IMR-90 (cell line): ENCODE data around the gene NEXN. TPM values are rescaled to one million over a fixed set of nuclear protein-coding genes. Genes with fewer than 3 reads are reported as not detected.
A peak's percentile ranks its signal among the peaks of the same experiment; 100 is the strongest.

Source experiments
- ATAC-seq: fragments of 200-7000 bp; cut with Tn5 transposase; 2 replicates; pipeline ENCODE4 v1.9.1; 2020; ENCODE audit warnings: low read depth, mild to moderate bottlenecking, moderate library complexity
- BruUV-seq: library from RNA; stranded (reverse); fragments of 400-500 nt; replicated peaks from 2 replicates; lab custom pipeline; 2021; lab: Mats Ljungman, UMichigan
- CTCF ChIA-PET: fragments of 300-600 bp; formaldehyde crosslinking; extraction: SDS; loops from one replicate; lab custom pipeline; 2021; ENCODE audit warnings: antibody characterized with exemption; lab: Yijun Ruan, JAX
- POLR2A ChIA-PET: fragments of 300-600 bp; sonication (Branson Sonifier 250); formaldehyde crosslinking; loops from one replicate; lab custom pipeline; 2022; ENCODE audit warnings: antibody characterized with exemption; ENCODE audit not compliant: unreplicated experiment; lab: Charles Lee
- DNase-seq: peaks from one replicate; pipeline ENCODE4 v3.0.0; 2013
- H2AFZ ChIP-seq: replicated peaks from 2 replicates; pipeline ENCODE3; 2013; ENCODE audit warnings: low read length, mild to moderate bottlenecking; ENCODE audit not compliant: poor library complexity
- H2AK5ac ChIP-seq: 2 replicates; pipeline ENCODE4 v1.6.1; 2013; ENCODE audit warnings: low read depth, low read length, inconsistent platforms
- H2AK9ac ChIP-seq: replicated peaks from 2 replicates; pipeline ENCODE3; 2013; ENCODE audit warnings: mild to moderate bottlenecking, low read depth, low read length, moderate library complexity; ENCODE audit not compliant: poor library complexity
- H2BK120ac ChIP-seq: 2 replicates; pipeline ENCODE4 v1.6.1; 2013; ENCODE audit warnings: low read depth, low read length, inconsistent platforms
- H2BK15ac ChIP-seq: 3 replicates; pipeline ENCODE4 v1.6.1; 2013; ENCODE audit warnings: low read depth, low read length, inconsistent platforms
- H2BK20ac ChIP-seq: 2 replicates; pipeline ENCODE4 v1.6.1; 2013; ENCODE audit warnings: low read depth, mild to moderate bottlenecking, inconsistent platforms, low read length, moderate library complexity
- H2BK5ac ChIP-seq: 2 replicates; pipeline ENCODE4 v1.6.1; 2013; ENCODE audit warnings: mild to moderate bottlenecking, low read depth, low read length, inconsistent platforms; ENCODE audit not compliant: poor library complexity, severe bottlenecking
- H3K14ac ChIP-seq: replicated peaks from 2 replicates; pipeline ENCODE4 v1.6.1; 2013; ENCODE audit warnings: low read depth, low read length, inconsistent platforms
- H3K18ac ChIP-seq: 2 replicates; pipeline ENCODE4 v1.6.1; 2013; ENCODE audit warnings: low read depth, low read length, control low read depth
- H3K23ac ChIP-seq: 2 replicates; pipeline ENCODE4 v1.6.1; 2013; ENCODE audit warnings: low read depth, low read length, inconsistent platforms
- H3K27ac ChIP-seq: 2 replicates; pipeline ENCODE4 v1.5.1; 2013; ENCODE audit warnings: mild to moderate bottlenecking, control low read depth, low read length; ENCODE audit not compliant: insufficient read depth
- H3K27me3 ChIP-seq: 2 replicates; pipeline ENCODE4 v1.6.1; 2013; ENCODE audit warnings: low read length; ENCODE audit not compliant: control insufficient read depth, insufficient read depth
- H3K36me3 ChIP-seq: 2 replicates; pipeline ENCODE4 v1.6.1; 2013; ENCODE audit warnings: low read length, mixed read lengths; ENCODE audit not compliant: control insufficient read depth, insufficient read depth
- H3K4ac ChIP-seq: 2 replicates; pipeline ENCODE4 v1.6.1; 2013; ENCODE audit warnings: low read depth, low read length, inconsistent platforms
- H3K4me1 ChIP-seq: 2 replicates; pipeline ENCODE4 v1.6.1; 2013; ENCODE audit warnings: low read length, mixed read lengths; ENCODE audit not compliant: control insufficient read depth, insufficient read depth
- H3K4me2 ChIP-seq: 2 replicates; pipeline ENCODE4 v1.6.1; 2013; ENCODE audit warnings: low read depth, mild to moderate bottlenecking, control low read depth, low read length, moderate library complexity
- H3K4me3 ChIP-seq: 2 replicates; pipeline ENCODE4 v1.5.1; 2013; ENCODE audit warnings: low read depth, mild to moderate bottlenecking, control low read depth, low read length, moderate library complexity; ENCODE audit not compliant: insufficient read depth
- H3K56ac ChIP-seq: 2 replicates; pipeline ENCODE4 v1.6.1; 2013; ENCODE audit warnings: low read length, inconsistent platforms; ENCODE audit not compliant: insufficient read depth; ENCODE audit errors: extremely low read depth
- H3K79me1 ChIP-seq, 2 experiments: 2 replicates each; pipeline ENCODE4 v1.6.1; 2013; ENCODE audit warnings: low read length in 2 of 2, inconsistent platforms in 1 of 2, low read depth in 1 of 2
- H3K9ac ChIP-seq: 2 replicates; pipeline ENCODE4 v1.6.1; 2013; ENCODE audit warnings: low read depth, low read length, control low read depth
- H3K9me1 ChIP-seq: 2 replicates; pipeline ENCODE4 v1.6.1; 2013; ENCODE audit warnings: low read length, inconsistent platforms; ENCODE audit not compliant: insufficient read depth
- H3K9me3 ChIP-seq: 2 replicates; pipeline ENCODE4 v1.6.1; 2013; ENCODE audit warnings: low read length; ENCODE audit not compliant: control insufficient read depth, insufficient read depth
- H4K20me1 ChIP-seq: 2 replicates; pipeline ENCODE4 v1.6.1; 2013; ENCODE audit warnings: low read length, inconsistent platforms; ENCODE audit not compliant: insufficient read depth
- H4K5ac ChIP-seq: 2 replicates; pipeline ENCODE4 v1.6.1; 2013; ENCODE audit warnings: mild to moderate bottlenecking, low read depth, low read length, control low read depth
- H4K8ac ChIP-seq, 2 experiments: 2 replicates each; pipeline ENCODE4 v1.6.1; 2013; ENCODE audit warnings: low read depth in 2 of 2, low read length in 2 of 2, control low read depth in 1 of 2, inconsistent platforms in 1 of 2
- H4K91ac ChIP-seq: 2 replicates; pipeline ENCODE4 v1.6.1; 2013; ENCODE audit warnings: low read depth, low read length, inconsistent platforms; ENCODE audit not compliant: insufficient read depth
- CTCF ChIP-seq: conservative IDR thresholded peaks from 2 replicates; pipeline ENCODE4 v1.5.1; 2012; ENCODE audit warnings: mild to moderate bottlenecking, low read depth, low read length, improper control_type of control experiment
- WGBS, 2 experiments: methylation state at CpG; one replicate each; pipeline versions ENCODE4 v1.1.5 to v1.1.7; 2013; ENCODE audit warnings: missing lambda C conversion rate in 2 of 2; ENCODE audit not compliant: insufficient read length in 1 of 2; ENCODE audit errors: extremely low coverage in 2 of 2; 5-methylcytosine and 5-hydroxymethylcytosine counted together
- dilution Hi-C: fragments of 300-500 bp; cut with HindIII; formaldehyde crosslinking; loops from one replicate; pipeline ENCODE4 v1.14.3; 2018; ENCODE audit warnings: low sequenced_read_pairs; ENCODE audit not compliant: unreplicated experiment
- in situ Hi-C: fragments of 300-500 bp; cut with MboI; formaldehyde crosslinking; loops from 3 replicates; pipeline ENCODE4 v1.14.3; 2019; ENCODE audit warnings: low sequenced_read_pairs, inconsistent platforms, mixed read lengths
- intact Hi-C: fragments of 100-400 bp; cut with micrococcal nuclease; formaldehyde crosslinking; loops from 2 replicates; pipeline ENCODE4 v1.10.0; 2022
- polyA plus RNA-seq, 3 experiments: library from polyadenylated mRNA; depleted of rRNA; stranded (reverse); fragments of >200 nt; gene quantifications; 2 replicates each; pipeline ENCODE4 v1.2.3, GENCODE V29; 2012; ENCODE audit warnings: low replicate concordance in 1 of 3
- total RNA-seq: library from RNA; depleted of rRNA; stranded (reverse); fragments of >200 nt; gene quantifications from 2 replicates; pipeline ENCODE4 v1.2.3, GENCODE V29; 2012

The NEXN gene
- total and polyA plus RNA-seq, 2 of the 4 experiments (the other 2 are of a cell fraction), result 5.2 to 16.1 TPM

DNA sequence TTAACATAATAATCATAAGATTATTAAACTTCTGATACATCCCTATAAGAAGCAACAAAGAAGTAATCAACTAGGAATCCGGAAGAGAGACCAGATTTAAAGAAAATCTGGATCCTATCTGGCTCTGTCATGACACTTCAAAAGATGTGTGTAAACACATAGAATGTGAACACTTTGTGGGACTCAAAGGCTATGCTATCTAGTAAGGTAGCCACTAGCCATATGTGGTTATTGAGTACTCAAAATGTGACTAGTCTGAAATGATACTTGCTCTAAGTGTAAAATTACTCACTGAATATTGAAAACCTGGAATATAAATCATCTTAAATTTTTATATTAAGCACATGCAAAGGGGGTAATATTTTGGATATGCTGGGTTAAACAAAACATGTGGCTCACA is 81.8 kb downstream of the NEXN start:
- Histone ChIP-seq H3K56ac (no peak overlapping the region), H3K27ac (no peak overlapping the region), H4K5ac (no peak overlapping the region), H4K91ac (no peak overlapping the region), H3K4ac (no peak overlapping the region), H3K23ac (no peak overlapping the region), H3K36me3 (peaks cover 32% of the 10 kb centered on the region), H2BK15ac (no peak overlapping the region), H4K8ac (no peak overlapping the region), H3K9ac (no peak overlapping the region), H3K9me1 (peaks cover 5% of the 10 kb centered on the region), H3K79me1 (peaks cover 12 to 21% of the 10 kb centered on the region in 2 experiments), H3K4me3 (no peak overlapping the region), H3K14ac (no peak overlapping the region), H2BK5ac (no peak overlapping the region), H2BK120ac (no peak overlapping the region), H2BK20ac (no peak overlapping the region), H3K4me2 (no peak overlapping the region), H4K20me1 (peaks cover 74% of the 10 kb centered on the region), H3K18ac (no peak overlapping the region), H2AFZ (no peak overlapping the region), H2AK9ac (no peak overlapping the region), H2AK5ac (no peak overlapping the region), H3K27me3 (no peaks in the 10 kb centered on the region), H3K4me1 (peaks cover 6% of the 10 kb centered on the region), H3K9me3 (no peaks in the 10 kb centered on the region)
- DNase-seq (no peak), ATAC-seq (peak; percentile 16; the same call in 1 of the 2 replicates)
- dilution Hi-C loops, result no loop called here
- POLR2A ChIA-PET, result no interaction called here
- intact Hi-C loops, result no loop called here
- in situ Hi-C loops, result loop anchor here (10.0 kb wide), 1 partner anchor 145 kb away; no protein-coding TSS in a partner anchor
- WGBS, 2 experiments, result no CpG with 5 or more reads among the region's 1 CpG
- CTCF ChIA-PET, result no interaction called here
- BruUV-seq, result no TSS peak
- TF ChIP-seq CTCF, result no peak
